K562 (cell line): ENCODE results near the gene SHANK3.

Experiments
- TF ChIP-seq, protein P1 (sequence below), 3 experiments: IDR thresholded peaks in 2 of 3; conservative IDR thresholded peaks in 1 of 3; 2 replicates each; pipeline ENCODE4 v1.5.1; 2011 to 2012; ENCODE audit warnings: low read length in 3 of 3, mild to moderate bottlenecking in 3 of 3, control low read depth in 2 of 3, improper control_type of control experiment in 1 of 3, inconsistent platforms in 1 of 3, low read depth in 1 of 3, mixed read lengths in 1 of 3, moderate library complexity in 1 of 3; ENCODE audit not compliant: insufficient read depth in 2 of 3
- TF ChIP-seq, protein P2 (sequence below): fragments of 250-450 bp; sonication (Bioruptor Pico); IDR thresholded peaks from 2 replicates; pipeline ENCODE4 v1.5.0; 2020; ENCODE audit warnings: mild to moderate bottlenecking

DNA sequence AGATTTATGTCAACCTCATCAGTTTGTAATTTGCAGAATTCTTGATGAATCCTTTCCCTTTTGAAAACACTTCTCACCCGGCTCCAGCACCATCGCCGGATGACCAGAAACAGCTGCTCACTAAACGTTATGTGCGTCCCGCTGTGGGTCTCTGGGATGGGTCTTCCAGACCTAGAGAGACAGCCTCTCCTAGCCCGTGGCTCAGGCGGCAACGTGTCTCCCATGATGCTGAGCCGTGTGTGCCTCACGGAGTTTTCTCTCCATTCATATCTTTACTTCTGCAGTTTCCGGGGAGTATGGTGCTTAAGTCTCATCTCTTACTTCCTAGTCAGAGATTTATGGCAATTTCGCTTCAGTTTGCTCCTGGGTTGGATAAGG, 40.4 kb downstream of the SHANK3 start:
- TF ChIP-seq, protein P1, sequence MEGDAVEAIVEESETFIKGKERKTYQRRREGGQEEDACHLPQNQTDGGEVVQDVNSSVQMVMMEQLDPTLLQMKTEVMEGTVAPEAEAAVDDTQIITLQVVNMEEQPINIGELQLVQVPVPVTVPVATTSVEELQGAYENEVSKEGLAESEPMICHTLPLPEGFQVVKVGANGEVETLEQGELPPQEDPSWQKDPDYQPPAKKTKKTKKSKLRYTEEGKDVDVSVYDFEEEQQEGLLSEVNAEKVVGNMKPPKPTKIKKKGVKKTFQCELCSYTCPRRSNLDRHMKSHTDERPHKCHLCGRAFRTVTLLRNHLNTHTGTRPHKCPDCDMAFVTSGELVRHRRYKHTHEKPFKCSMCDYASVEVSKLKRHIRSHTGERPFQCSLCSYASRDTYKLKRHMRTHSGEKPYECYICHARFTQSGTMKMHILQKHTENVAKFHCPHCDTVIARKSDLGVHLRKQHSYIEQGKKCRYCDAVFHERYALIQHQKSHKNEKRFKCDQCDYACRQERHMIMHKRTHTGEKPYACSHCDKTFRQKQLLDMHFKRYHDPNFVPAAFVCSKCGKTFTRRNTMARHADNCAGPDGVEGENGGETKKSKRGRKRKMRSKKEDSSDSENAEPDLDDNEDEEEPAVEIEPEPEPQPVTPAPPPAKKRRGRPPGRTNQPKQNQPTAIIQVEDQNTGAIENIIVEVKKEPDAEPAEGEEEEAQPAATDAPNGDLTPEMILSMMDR (IDR thresholded peaks at IDR 0.05 in 2 of 3, conservative IDR thresholded peaks at IDR 0.05 in 1 of 3; ENCODE audit: insufficient read depth in 2 of 3, low read depth in 1 of 3, low read length in 3 of 3) = no peak
- TF ChIP-seq, protein P2, sequence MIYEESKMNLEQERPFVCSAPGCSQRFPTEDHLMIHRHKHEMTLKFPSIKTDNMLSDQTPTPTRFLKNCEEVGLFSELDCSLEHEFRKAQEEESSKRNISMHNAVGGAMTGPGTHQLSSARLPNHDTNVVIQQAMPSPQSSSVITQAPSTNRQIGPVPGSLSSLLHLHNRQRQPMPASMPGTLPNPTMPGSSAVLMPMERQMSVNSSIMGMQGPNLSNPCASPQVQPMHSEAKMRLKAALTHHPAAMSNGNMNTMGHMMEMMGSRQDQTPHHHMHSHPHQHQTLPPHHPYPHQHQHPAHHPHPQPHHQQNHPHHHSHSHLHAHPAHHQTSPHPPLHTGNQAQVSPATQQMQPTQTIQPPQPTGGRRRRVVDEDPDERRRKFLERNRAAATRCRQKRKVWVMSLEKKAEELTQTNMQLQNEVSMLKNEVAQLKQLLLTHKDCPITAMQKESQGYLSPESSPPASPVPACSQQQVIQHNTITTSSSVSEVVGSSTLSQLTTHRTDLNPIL (CRISPR knock-in tag) = no peak
